H1 (cell line): ENCODE results near the gene FAM228B. TPM values are rescaled to one million over a fixed set of nuclear protein-coding genes. Genes with fewer than 3 reads are reported as not detected.

ENCODE experiments used
- ATF2 ChIP-seq: IDR thresholded peaks from 2 replicates; pipeline ENCODE4 v1.6.1; 2012; ENCODE audit warnings: low read length, inconsistent platforms
- GABPA ChIP-seq: IDR thresholded peaks from 2 replicates; pipeline ENCODE4 v1.6.1; 2011; ENCODE audit warnings: mild to moderate bottlenecking, low read length, moderate library complexity, borderline replicate concordance; ENCODE audit not compliant: insufficient read depth
- SP1 ChIP-seq: IDR thresholded peaks from 2 replicates; pipeline ENCODE4 v1.6.1; 2011; ENCODE audit warnings: low read depth, low read length
- TBP ChIP-seq: IDR thresholded peaks from 2 replicates; pipeline ENCODE4 v1.6.1; 2011; ENCODE audit warnings: low read depth, low read length, improper control_type of control experiment
- TCF12 ChIP-seq: IDR thresholded peaks from 2 replicates; pipeline ENCODE4 v1.6.1; 2011; ENCODE audit warnings: low read depth, mild to moderate bottlenecking, low read length
- polyA plus RNA-seq, 7 experiments: library from polyadenylated mRNA; depleted of rRNA in 3 of 7; stranded (reverse) in 5 of 7; unstranded in 2 of 7; fragments of >200 nt in 5 of 7; fragments of 200-250 nt in 2 of 7; gene quantifications; 1 replicate in 5 of 7; 2 replicates in 1 of 7; 4 replicates in 1 of 7; pipeline versions ENCODE4 v1.2.1 to v1.2.3, GENCODE V29; 2011 to 2013; ENCODE audit warnings: missing spikeins in 2 of 7, mixed read lengths in 2 of 7
- total RNA-seq: library from RNA; stranded (reverse); fragmentation: NEBNext Ultra II Directional; extraction: Animal tissue kit (Norgen Biotek cat#: 25700); gene quantifications from 2 replicates; pipeline ENCODE4 v1.2.1, GENCODE V29; 2021

FAM228B gene
- total and polyA plus RNA-seq, 2 of the 8 experiments (the other 6 are each of a cell fraction or from before 2014, with no cell fraction given) = 1.4 to 3.2 TPM

- TF ChIP-seq TCF12 = no peak
- no peak for TF ChIP-seq TBP
- no peak for TF ChIP-seq SP1
- no peak for TF ChIP-seq ATF2
- no peak for TF ChIP-seq GABPA
- TF ChIP-seq, all 59 proteins: peak for 0
Observed at GRCh38 chr2:24125956-24126355, 2.7 kb downstream of the FAM228B start (continued).
